Measurements from ENCODE around the gene PRTG.

DNA sequence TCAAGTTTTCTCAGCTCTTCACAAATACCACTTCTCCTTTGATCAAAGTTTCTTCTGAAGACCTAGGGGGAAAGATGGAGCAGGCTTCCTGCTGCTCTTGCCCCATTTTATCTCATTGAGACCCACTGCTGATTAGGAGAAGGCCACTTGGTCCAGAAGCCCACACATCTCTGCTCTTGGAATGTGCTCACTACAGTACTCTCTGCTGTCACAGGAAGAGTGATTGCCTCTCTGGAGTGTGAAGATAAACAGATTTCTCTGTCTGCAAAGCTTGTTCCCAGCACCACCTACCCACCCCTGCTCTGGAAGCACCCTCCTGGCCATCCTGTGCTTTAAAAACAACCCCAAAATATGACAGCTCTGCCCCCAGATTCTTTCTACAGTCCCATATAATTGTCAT lies 41.3 kb upstream of the PRTG start:
- TF ChIP-seq, protein P1, sequence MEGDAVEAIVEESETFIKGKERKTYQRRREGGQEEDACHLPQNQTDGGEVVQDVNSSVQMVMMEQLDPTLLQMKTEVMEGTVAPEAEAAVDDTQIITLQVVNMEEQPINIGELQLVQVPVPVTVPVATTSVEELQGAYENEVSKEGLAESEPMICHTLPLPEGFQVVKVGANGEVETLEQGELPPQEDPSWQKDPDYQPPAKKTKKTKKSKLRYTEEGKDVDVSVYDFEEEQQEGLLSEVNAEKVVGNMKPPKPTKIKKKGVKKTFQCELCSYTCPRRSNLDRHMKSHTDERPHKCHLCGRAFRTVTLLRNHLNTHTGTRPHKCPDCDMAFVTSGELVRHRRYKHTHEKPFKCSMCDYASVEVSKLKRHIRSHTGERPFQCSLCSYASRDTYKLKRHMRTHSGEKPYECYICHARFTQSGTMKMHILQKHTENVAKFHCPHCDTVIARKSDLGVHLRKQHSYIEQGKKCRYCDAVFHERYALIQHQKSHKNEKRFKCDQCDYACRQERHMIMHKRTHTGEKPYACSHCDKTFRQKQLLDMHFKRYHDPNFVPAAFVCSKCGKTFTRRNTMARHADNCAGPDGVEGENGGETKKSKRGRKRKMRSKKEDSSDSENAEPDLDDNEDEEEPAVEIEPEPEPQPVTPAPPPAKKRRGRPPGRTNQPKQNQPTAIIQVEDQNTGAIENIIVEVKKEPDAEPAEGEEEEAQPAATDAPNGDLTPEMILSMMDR (IDR thresholded peaks at IDR 0.05), result no peak
- TF ChIP-seq EP300 (IDR thresholded peaks at IDR 0.05), result no peak
- TF ChIP-seq POLR2A (IDR thresholded peaks at IDR 0.05), result no peak
